AG09319 (cell line): ENCODE results near the gene ITGBL1.

ENCODE experiments used
- DNase-seq: peaks from one replicate; pipeline ENCODE4 v3.0.0-alpha.2; 2010; ENCODE audit warnings: low read depth; ENCODE audit errors: extremely low read depth
- TF ChIP-seq, protein P1 (sequence below): IDR thresholded peaks from 2 replicates; pipeline ENCODE4 v1.5.1; 2011; ENCODE audit warnings: low read depth, mild to moderate bottlenecking, inconsistent platforms, low read length, moderate library complexity

ITGBL1 gene

GRCh38 chr13:101709952-101710351 lies 257.5 kb downstream of the ITGBL1 start:
- DNase-seq, result no peak
- TF ChIP-seq, protein P1, sequence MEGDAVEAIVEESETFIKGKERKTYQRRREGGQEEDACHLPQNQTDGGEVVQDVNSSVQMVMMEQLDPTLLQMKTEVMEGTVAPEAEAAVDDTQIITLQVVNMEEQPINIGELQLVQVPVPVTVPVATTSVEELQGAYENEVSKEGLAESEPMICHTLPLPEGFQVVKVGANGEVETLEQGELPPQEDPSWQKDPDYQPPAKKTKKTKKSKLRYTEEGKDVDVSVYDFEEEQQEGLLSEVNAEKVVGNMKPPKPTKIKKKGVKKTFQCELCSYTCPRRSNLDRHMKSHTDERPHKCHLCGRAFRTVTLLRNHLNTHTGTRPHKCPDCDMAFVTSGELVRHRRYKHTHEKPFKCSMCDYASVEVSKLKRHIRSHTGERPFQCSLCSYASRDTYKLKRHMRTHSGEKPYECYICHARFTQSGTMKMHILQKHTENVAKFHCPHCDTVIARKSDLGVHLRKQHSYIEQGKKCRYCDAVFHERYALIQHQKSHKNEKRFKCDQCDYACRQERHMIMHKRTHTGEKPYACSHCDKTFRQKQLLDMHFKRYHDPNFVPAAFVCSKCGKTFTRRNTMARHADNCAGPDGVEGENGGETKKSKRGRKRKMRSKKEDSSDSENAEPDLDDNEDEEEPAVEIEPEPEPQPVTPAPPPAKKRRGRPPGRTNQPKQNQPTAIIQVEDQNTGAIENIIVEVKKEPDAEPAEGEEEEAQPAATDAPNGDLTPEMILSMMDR, result no peak

- no peak for DNase-seq
- TF ChIP-seq, protein P1, result no peak
Observed at GRCh38 chr13:101711307-101712025, 259.0 kb downstream of the ITGBL1 start.

- no peak for DNase-seq
- TF ChIP-seq, protein P1, result no peak
Observed at GRCh38 chr13:101712026-101712348, 259.5 kb downstream of the ITGBL1 start.

DNA sequence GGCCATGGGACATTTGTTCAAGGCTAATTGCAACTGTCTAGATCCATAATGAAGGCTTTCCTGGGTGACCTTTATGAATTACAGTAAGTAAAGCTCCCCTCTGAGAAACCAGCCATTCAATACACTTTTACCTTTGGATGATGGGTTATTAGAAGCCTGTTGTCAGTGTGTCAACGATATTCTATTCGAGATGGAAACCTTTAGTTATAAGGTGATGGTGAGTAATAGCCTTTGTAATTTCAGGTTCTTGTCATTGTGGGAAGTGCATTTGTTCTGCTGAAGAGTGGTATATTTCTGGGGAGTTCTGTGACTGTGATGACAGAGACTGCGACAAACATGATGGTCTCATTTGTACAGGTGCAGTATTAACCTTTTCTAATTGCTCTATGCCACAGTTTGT lies 261.7 kb downstream of the ITGBL1 start:
- no peak for DNase-seq
- TF ChIP-seq, protein P1, result no peak

DNA sequence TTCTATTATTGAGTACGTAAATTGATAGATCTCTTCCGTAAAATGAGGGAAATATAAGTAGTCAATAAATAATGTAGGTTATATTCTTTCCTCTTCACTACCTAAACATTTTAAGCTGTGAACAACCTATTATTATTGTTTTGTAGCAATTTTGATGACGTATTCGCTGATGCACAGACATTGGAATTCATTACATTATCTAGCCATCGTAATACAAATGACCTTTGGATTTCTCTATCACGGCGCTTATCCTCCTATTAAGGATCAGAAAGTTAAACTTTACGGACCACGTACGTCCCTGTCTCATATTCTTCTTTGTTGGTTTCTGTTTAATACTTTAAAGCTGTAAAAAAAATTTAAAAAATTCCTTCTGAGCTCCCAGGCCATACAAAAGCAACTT lies 264.9 kb downstream of the ITGBL1 start:
- no peak for DNase-seq
- TF ChIP-seq, protein P1, result no peak

DNA sequence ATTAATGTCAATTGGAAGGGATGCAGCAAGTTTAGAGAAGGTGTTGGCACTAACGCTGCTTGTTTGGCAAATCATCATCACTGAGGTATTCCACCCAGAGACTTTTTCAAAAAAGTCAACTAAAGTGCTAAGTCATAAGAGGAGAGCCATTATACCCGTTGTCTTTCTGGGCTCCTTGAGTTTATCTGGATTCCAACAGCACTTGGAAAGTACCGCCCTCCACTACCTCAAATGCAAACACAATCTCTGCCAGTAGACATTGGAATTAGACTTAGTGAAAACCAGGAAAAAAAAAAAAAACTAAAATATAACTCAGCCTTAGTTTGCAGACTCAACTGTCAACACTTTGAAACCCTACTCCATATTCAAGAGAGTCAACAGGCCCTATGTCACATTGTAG lies 266.0 kb downstream of the ITGBL1 start:
- DNase-seq, result no peak
- TF ChIP-seq, protein P1, result no peak

DNA sequence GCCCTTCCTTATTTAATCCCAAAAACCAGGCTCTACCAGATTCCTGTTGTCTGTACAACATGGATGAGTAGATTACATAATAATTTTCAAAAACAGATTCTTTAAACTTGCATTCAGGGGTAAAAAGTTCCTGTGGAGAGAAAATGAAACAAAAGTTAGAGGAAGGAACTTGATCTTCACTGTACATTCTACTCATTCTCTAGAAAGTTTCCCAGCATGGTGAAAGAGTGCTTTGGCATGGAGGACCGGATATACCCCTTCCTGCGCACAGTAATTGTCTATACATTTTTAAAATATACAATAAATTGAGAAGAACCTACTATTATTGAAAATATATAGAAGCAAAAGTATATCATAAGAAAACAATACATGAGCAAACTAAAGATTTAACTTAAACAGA lies 274.2 kb downstream of the ITGBL1 start:
- TF ChIP-seq, protein P1, result no peak
- no peak for DNase-seq
